Activated effector memory CD4-positive, alpha-beta T cell treated with Interleukin-2 at 50 U/mL for 16 hours (primary cell): ENCODE measurements around the gene NOL3.
"Not testable (repeated sequence)": the region's sequence is repeated elsewhere in the genome, so short reads cannot be mapped to it uniquely, and the experiment has no call there.

Experiments used
- DNase-seq: peaks from one replicate; pipeline ENCODE4 v3.0.0-alpha.2; 2020

Gene NOL3

DNA sequence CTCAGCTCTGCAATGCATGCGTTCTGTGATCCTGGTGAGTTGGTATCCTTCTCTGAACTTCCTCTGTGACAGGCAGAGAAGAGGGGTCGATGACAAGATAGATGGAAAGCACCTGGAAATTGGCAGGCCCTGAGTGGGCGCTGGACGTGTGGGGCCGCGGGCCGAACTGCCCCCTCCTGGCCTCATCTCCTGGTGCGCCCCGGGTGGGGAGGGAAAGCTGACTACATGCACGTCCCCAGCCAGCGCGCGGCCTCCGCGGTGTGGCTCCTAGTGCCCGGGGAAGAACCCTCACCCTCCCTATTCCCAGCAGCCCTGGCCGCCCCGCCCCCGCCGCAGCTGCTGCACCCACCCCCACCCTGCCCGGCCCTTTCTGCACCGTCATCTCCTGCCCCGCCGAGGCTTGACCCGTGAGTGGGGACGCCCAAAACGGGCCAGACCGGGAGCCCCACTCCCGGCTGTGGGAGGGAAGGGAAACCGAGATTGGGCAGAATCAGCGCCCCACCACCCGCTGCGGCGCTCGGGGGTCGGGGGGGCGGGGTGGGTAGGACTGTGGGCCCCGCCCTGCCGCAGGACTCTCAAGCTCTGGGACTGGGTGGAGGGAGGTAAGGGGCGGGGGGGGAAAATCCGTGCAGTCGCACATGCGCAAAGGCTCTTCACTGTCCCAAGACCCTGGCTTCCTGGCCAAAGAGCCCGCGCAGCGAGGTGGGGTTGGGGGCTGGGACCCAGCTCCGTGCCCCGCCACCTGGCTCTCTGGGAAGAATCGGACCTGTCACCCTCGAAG, at the start of gene NOL3:
Gene NOL3, plus strand, starts transcription at position 371 of the 781 bp plus-strand sequence.
- DNase-seq = no peak

GRCh38 chr16:67122799-67123198, 47.5 kb upstream of the NOL3 start:
- not testable (repeated sequence) for DNase-seq

GRCh38 chr16:67128417-67128816, 41.9 kb upstream of the NOL3 start:
- no peak for DNase-seq

DNA sequence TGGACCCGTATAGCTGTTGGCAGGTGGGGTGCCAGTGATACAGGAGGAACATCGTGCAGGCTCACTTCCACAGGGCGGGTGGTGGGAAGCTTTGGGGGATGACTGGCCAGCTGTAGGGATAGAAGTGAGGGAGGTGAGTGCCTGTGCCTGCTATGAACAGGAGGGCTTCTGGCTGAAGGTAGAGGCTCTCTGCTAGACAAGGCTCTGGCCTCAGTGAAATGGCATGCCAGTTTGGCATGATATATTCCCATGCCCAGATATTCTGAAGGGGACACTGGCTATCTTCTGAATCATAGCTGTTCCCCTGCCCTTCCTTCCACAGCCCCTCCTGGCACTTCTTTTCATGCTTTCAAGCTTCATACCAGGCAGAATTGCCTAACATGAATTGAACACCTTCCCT, 41.5 kb upstream of the NOL3 start:
- no peak for DNase-seq

DNA sequence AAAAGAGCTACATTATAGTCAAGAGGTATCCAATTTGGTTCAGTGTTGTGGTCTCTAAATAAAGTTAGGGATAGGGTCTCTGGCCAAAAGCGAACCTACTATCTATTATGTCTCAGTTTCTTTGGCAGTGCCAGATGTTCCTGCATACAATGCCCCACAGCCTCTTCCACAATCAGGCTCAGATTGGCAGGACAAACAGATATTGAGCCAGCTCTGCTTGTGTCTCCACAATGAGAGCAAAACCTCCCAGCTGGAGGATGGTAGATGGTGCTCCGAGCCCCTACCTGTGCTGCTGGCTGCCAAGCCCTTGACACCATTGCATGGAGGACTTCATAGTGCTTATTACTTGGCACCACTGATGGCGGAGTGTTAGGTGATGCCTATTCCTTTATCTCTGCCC, 40.9 kb upstream of the NOL3 start:
- no peak for DNase-seq

DNA sequence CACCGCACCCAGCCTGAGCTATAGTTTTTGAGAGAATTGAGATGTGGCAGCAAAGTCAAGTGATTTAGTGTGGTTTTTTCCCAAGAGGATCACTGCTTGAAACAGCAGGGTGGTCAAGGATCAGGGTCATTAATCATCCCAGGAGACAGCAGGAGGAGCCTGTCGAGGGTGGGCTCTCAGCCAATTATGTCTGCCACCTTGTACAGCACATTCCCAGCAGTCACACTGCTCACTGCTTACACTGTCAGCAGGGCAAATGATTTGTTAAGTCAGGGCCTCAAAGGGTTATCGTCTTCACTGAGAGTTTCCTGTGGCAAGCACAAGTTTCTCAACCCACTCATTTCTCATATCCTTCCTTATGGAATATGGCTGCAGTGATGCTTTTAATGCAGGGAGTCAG, 32.7 kb upstream of the NOL3 start:
- no peak for DNase-seq

DNA sequence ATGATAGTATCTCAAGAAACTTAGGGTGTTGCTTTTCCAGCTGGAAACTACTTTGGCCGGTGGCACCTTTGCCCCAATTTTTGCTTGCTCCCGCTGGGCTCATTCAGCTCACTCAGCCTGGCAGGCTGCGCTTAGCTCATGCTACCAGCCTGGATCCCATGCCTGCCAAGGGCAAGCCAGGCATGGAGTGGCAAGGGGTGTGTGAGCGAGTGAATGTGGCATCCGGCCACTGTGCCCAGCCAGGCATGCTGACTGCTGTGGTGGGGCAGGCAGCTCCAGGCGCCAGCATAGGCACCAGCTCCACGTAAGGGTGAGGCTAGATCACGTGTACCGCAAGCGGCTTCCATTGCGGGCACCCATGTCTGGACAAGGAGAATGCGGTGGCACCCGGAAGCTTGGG, 28.9 kb upstream of the NOL3 start:
- DNase-seq = no peak

DNA sequence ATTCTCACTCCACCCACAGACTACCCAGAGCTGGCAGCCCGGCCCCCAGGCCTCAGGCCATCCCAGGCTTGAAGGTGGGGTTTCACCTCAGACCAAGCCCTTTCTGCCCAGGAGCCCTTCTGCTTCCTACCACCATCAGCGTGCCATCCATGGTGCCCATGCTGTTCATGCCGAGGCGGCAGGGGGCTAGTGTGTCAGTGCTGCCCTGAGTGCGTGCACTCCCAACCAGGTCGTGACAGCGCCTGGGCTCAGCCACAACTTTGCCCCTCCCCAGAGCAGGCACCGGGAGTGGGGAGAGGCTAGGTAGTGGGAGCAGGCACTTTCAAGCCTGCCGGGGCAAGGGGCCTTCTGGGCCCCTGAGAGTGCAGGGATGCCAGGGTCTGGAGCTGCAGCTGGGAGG, 28.0 kb upstream of the NOL3 start:
- no peak for DNase-seq

- DNase-seq = no peak
Measured at GRCh38 chr16:67144943-67145342, 25.4 kb upstream of the NOL3 start.

DNA sequence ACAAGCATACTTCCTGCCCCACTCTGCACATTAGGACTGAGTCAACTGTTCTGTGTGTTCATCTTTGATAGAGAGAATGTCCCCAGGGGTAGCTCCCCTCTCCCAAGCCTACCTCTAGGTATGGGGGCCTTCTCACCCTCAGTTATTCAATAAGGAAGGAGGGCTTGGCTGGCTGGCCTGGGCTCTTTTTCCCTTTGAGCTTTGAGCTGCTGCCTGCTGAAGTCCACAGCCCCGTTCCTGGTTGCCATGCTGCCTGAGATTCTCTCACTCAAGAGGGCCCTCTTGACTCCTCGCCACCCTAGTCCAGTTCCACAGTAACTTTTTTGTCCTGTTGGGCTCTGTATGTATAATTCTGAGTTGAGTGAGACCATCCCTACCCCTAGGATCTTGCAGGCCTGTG, 24.6 kb upstream of the NOL3 start:
- no peak for DNase-seq

GRCh38 chr16:67146523-67147357, 23.6 kb upstream of the NOL3 start:
- DNase-seq = no peak

GRCh38 chr16:67147437-67148140, 22.7 kb upstream of the NOL3 start:
- no peak for DNase-seq

GRCh38 chr16:67148221-67148620, 22.1 kb upstream of the NOL3 start:
- no peak for DNase-seq

DNA sequence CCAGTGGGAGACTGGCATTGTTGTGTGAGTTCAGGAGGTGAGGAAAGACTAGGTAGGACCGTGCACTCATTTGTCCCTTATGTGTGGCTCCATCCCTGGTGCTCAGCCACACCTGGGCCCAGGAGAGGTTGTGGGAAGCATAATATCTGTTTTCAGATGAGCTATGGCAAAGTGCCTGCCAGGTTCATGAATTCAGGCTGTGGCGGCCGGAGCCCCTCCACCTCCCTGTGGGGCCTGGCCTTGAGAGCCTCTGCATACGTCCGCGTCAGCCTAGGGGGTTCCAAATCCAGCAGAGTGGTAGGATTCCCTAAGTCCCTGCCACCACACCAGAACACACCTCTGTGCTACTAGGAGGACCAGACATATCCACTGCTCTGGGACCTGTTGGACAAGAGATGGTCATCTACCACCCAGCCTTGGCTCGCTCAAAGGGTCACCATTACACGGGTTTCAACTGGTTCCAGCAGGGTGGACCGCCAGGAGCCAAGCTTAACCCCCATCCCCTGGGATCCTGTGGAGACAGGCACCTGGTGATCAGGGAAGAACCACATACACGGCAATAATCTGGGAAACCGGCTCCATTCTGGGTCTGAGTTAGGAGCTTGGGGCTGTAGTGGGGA, 21.6 kb upstream of the NOL3 start:
- no peak for DNase-seq

DNA sequence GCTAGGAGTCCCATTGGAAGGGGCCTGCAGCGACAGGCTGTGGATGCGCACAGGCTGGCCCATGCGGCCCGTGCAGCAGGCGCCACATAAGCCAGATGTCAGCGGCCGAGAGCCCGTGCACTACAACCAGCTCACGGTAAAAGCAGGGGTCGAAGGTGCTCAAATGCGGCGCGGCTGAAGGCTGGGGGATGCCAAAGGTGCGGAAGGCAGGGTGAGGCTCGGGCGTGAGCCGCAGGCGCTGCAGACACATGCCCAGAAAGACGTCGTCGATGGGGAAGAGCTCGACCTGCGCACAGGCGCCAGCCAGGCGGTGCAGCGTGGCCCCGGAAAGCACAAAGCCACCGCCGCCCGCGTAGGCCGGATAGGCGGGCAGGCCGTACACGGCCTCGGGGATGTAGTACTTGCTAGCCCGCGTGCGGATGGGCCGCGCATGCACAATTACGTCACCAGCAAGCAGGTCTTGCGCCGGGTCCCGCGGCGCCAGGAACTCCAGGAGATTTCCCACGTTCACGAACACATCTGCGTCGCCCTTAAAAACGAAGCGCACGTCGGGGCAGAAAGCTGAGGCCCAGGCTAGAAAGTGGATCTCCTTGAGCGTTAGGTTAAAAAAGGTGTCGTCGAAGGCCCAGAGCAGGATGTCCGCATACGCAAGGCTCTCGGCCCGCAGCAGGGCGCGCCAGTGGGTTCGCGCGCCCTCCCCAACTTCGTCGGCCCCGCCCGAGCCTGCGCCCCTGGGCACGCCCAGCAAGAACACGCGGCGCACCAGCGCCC, 20.9 kb upstream of the NOL3 start:
- no peak for DNase-seq

DNA sequence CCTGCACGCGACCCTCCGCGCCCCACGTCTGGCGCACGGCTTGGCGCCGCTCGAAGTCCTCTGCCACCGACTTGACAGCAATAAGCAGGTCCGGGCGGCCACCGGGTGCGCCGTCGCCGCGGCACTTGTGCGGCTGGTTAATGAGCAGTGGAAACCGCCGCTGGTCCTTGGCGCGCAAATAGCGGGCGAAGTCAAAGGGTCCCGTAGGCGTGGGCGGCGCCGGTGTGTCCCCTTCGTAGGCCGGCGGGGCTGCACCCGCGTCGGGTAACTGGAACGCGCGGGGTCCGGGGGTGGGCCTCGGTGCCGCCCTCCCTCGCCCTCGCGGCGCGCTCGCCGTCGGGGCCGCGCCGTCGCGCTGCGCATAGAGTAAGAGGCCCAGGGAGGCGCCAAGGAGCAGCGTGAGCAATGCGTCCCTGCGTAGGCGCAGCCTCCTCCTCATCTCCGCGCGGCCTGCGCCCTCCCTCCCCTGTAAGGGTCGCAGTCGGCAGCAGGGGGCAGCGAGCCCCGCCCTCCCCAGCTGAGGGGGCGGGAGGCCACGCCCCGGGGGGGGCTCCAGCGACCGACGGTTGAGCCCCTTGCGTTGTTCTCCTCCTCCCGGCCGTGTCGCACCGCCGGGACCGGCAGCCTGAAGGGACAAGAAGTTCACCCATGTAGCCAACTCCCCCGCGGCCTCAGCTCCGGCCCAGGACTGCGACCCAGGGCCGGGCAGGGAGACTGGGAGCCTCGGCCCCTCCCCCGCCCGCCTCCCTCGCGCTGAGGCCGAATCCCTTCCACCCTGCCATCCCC, 20.1 kb upstream of the NOL3 start:
- DNase-seq = peak; percentile 40

DNA sequence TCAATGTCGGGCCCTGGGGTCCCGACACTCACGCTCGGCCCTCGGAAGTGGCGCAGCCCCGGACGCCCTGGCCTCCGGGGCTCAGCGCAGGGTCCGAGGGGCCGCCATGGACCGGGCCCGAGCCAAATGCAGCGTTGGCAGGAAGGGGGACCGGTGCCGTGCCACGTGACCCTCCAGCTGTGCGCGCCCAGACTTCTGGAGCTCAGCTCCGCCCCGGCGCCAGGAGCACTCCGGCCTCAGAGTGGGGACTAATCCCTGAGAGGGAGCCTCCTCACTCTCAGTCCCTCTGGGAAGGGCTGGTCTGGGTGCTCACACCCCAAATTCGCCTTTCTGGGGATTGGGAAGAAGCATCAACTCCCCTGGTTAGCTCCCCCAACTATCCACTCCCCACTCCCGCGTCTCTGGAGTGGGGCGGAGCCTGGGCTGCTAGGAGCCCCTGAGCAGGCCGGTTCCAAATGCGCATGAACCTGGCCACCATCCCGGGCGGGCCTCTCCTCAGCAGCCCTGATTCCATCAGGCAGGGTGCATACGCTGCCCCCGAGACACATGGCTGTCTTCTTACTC, 19.4 kb upstream of the NOL3 start, which contains the start of gene B3GNT9:
Gene B3GNT9, minus strand, starts transcription at position 166 of the 564 bp plus-strand sequence. CDS start 513 bp downstream, outside the sequence.
- DNase-seq = peak; percentile 29

DNA sequence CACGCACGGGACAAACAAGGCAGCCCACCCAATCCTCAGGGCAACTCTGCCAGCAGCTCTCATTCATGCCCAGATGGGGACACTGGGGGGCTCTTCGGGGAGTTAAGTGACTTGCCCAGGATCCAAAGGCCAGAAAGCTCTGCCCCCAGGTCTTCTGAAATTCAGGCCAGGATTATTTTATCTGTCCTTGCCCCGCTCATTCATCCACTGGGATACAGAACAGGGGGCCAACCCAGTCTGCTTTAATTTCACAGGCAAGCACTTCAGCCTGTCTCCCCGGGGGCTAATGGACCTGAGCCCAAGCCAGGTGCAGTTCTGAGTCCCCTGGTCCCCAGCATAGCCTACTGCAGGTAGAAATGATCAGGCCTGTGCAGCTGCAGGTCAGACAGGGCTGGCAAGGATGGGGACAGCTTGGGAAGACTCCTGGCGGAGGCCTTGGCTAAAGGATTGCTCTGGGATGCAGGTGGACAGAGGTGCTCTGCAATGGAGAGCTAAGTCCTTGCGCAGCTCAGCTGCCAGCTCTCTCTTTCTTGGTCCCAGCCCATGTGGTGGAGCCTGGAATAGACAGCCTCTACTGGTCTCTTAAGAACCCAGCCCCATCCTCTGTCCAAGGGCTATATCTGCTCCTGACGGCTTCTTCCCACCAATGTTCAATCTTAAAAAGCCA, 18.8 kb upstream of the NOL3 start:
- no peak for DNase-seq

GRCh38 chr16:67154578-67155294, 15.6 kb upstream of the NOL3 start:
- DNase-seq = no peak
